Measurements from ENCODE around the gene TPPP2. TPM values are rescaled to one million over a fixed set of nuclear protein-coding genes. Genes with fewer than 3 reads are reported as not detected.

Gene TPPP2
- polyA plus RNA-seq, 1 experiment: not detected

- H3K27ac ChIP-seq (ENCODE audit: low read depth, low read length): no peak overlapping the region
- H3K4me3 ChIP-seq (ENCODE audit: low read depth, low read length): no peak overlapping the region
- CTCF ChIA-PET: interaction anchor here (0.6 to 0.8 kb wide), 2 partner anchors 9 to 39 kb away, joined by 3 to 4 read pairs; no protein-coding TSS in a partner anchor
- H3K9me3 ChIP-seq (ENCODE audit: control insufficient read depth, insufficient read depth, low read length): no peaks in the 10 kb centered on the region
- POLR2A ChIA-PET: no interaction called here
- no peak for TF ChIP-seq CTCF (IDR thresholded peaks at IDR 0.05; ENCODE audit: low read depth, low read length)
- DNase-seq (ENCODE audit: low read depth, low spot score): no peak
- H3K27me3 ChIP-seq (ENCODE audit: control insufficient read depth, insufficient read depth, low read length): peaks cover 3% of the 10 kb centered on the region
Observed at GRCh38 chr14:21053184-21054122, 23.4 kb downstream of the TPPP2 start.

GRCh38 chr14:21054123-21054767, 24.2 kb downstream of the TPPP2 start:
- H3K27me3 ChIP-seq (ENCODE audit: control insufficient read depth, insufficient read depth, low read length): peaks cover 3% of the 10 kb centered on the region
- H3K9me3 ChIP-seq (ENCODE audit: control insufficient read depth, insufficient read depth, low read length): no peaks in the 10 kb centered on the region
- H3K27ac ChIP-seq (ENCODE audit: low read depth, low read length): no peak overlapping the region
- no peak overlapping the region for H3K4me3 ChIP-seq (ENCODE audit: low read depth, low read length)
- no peak for TF ChIP-seq CTCF (IDR thresholded peaks at IDR 0.05; ENCODE audit: low read depth, low read length)
- ChIA-PET CTCF (interaction anchor here (0.6 kb wide), 1 partner anchor 8 kb away, joined by 3 read pairs; no protein-coding TSS in a partner anchor), POLR2A (no interaction called here)
- DNase-seq (ENCODE audit: low read depth, low spot score): no peak

- Histone ChIP-seq H3K4me3 (ENCODE audit: low read depth, low read length) (no peak overlapping the region), H3K9me3 (ENCODE audit: control insufficient read depth, insufficient read depth, low read length) (no peaks in the 10 kb centered on the region), H3K27ac (ENCODE audit: low read depth, low read length) (no peak overlapping the region), H3K27me3 (ENCODE audit: control insufficient read depth, insufficient read depth, low read length) (peaks cover 3% of the 10 kb centered on the region)
- no peak for TF ChIP-seq CTCF (IDR thresholded peaks at IDR 0.05; ENCODE audit: low read depth, low read length)
- POLR2A ChIA-PET: no interaction called here
- CTCF ChIA-PET: interaction anchor here (2.4 kb wide), 1 partner anchor 40 kb away, joined by 7 read pairs; no protein-coding TSS in a partner anchor
- DNase-seq (ENCODE audit: low read depth, low spot score): no peak
Observed at GRCh38 chr14:21054768-21055145, 24.7 kb downstream of the TPPP2 start.

- CTCF ChIA-PET: interaction anchor here (1.1 to 2.4 kb wide), 2 partner anchors 10 to 41 kb away, joined by 3 to 7 read pairs; no protein-coding TSS in a partner anchor
- DNase-seq (ENCODE audit: low read depth, low spot score): no peak
- POLR2A ChIA-PET: no interaction called here
- H3K27ac ChIP-seq (ENCODE audit: low read depth, low read length): no peak overlapping the region
- no peaks in the 10 kb centered on the region for H3K9me3 ChIP-seq (ENCODE audit: control insufficient read depth, insufficient read depth, low read length)
- no peak for TF ChIP-seq CTCF (IDR thresholded peaks at IDR 0.05; ENCODE audit: low read depth, low read length)
- H3K27me3 ChIP-seq (ENCODE audit: control insufficient read depth, insufficient read depth, low read length): peaks cover 3% of the 10 kb centered on the region
- H3K4me3 ChIP-seq (ENCODE audit: low read depth, low read length): no peak overlapping the region
Observed at GRCh38 chr14:21055432-21056117, 25.6 kb downstream of the TPPP2 start.
